Keratinocyte (primary cell): ENCODE measurements around the gene P2RX3. TPM values are rescaled to one million over a fixed set of nuclear protein-coding genes. Genes with fewer than 3 reads are reported as not detected.
A peak's percentile ranks its signal among the peaks of the same experiment; 100 is the strongest.

Experiments
- DNase-seq: peaks from one replicate; pipeline ENCODE4 v3.0.0-alpha.2; 2011; ENCODE audit warnings: low read depth, missing footprints, low spot score
- FAIRE-seq: peaks from 2 replicates; lab custom pipeline; 2011; peaks lifted over from hg19 to GRCh38; lab: Jason Lieb, UNC
- H2AFZ ChIP-seq: 2 replicates; pipeline ENCODE4 v1.6.0; 2012; ENCODE audit warnings: low read length, control low read depth, inconsistent platforms; ENCODE audit not compliant: control insufficient read depth
- H3K27ac ChIP-seq: 2 replicates; pipeline ENCODE4 v1.5.1; 2011; ENCODE audit warnings: low read length; ENCODE audit not compliant: control insufficient read depth, insufficient read depth
- H3K27me3 ChIP-seq: 3 replicates; pipeline ENCODE4 v1.6.0; 2011; ENCODE audit warnings: low read length; ENCODE audit not compliant: control insufficient read depth, insufficient read depth; ENCODE audit errors: extremely low read depth
- H3K36me3 ChIP-seq, 2 experiments: 2 replicates in 1 of 2; 3 replicates in 1 of 2; pipeline ENCODE4 v1.5.1; 2011; ENCODE audit warnings: low read length in 2 of 2, mild to moderate bottlenecking in 1 of 2; ENCODE audit not compliant: control insufficient read depth in 2 of 2, insufficient read depth in 2 of 2; ENCODE audit errors: extremely low read depth in 1 of 2
- H3K4me1 ChIP-seq: 3 replicates; pipeline ENCODE4 v1.5.1; 2011; ENCODE audit warnings: low read length; ENCODE audit not compliant: control insufficient read depth, insufficient read depth; ENCODE audit errors: extremely low read depth
- H3K4me2 ChIP-seq: 3 replicates; pipeline ENCODE4 v1.6.0; 2011; ENCODE audit warnings: low read depth, low read length; ENCODE audit not compliant: control insufficient read depth, insufficient read depth; ENCODE audit errors: extremely low read depth
- H3K4me3 ChIP-seq, 3 experiments: fragments of 200-600 bp in 1 of 3; sonication (generic) in 1 of 3; 2 replicates in 2 of 3; 3 replicates in 1 of 3; pipeline ENCODE4 v1.5.1; 2011 to 2016; ENCODE audit warnings: low read length in 3 of 3, mild to moderate bottlenecking in 3 of 3, control low read depth in 2 of 3, inconsistent platforms in 1 of 3, low read depth in 1 of 3, mixed read lengths in 1 of 3, mixed run types in 1 of 3, moderate library complexity in 1 of 3; ENCODE audit not compliant: control insufficient read depth in 2 of 3, insufficient read depth in 2 of 3; ENCODE audit errors: extremely low read depth in 1 of 3
- H3K79me2 ChIP-seq: 2 replicates; pipeline ENCODE4 v1.6.0; 2012; ENCODE audit warnings: low read length; ENCODE audit not compliant: control insufficient read depth, insufficient read depth
- H3K9ac ChIP-seq: 3 replicates; pipeline ENCODE4 v1.6.0; 2011; ENCODE audit warnings: low read length; ENCODE audit not compliant: control insufficient read depth, insufficient read depth; ENCODE audit errors: extremely low read depth
- H3K9me1 ChIP-seq: 3 replicates; pipeline ENCODE4 v1.6.0; 2011; ENCODE audit warnings: low read length; ENCODE audit not compliant: control insufficient read depth, insufficient read depth; ENCODE audit errors: extremely low read depth
- H3K9me3 ChIP-seq: 2 replicates; pipeline ENCODE4 v1.5.1; 2012; ENCODE audit warnings: low read depth, low read length; ENCODE audit not compliant: control insufficient read depth
- H4K20me1 ChIP-seq: 3 replicates; pipeline ENCODE4 v1.6.0; 2011; ENCODE audit warnings: low read length; ENCODE audit not compliant: control insufficient read depth, insufficient read depth; ENCODE audit errors: extremely low read depth
- EZH2 ChIP-seq: IDR thresholded peaks from one replicate; pipeline ENCODE4 v1.6.1; 2012; ENCODE audit warnings: inconsistent platforms, mild to moderate bottlenecking, low read length, moderate library complexity
- dilution Hi-C: fragments of 300-500 bp; cut with MboI; formaldehyde crosslinking; loops from one replicate; pipeline ENCODE4 v1.7.0; 2020; ENCODE audit warnings: low sequenced_read_pairs; ENCODE audit not compliant: extremely low pct_ligation_motif_present
- polyA plus RNA-seq, 5 experiments: library from polyadenylated mRNA; depleted of rRNA in 3 of 5; stranded (reverse) in 3 of 5; stranded (forward) in 1 of 5; unstranded in 1 of 5; fragments of >200 nt; gene quantifications; 1 replicate in 1 of 5; 2 replicates in 3 of 5; 3 replicates in 1 of 5; pipeline versions ENCODE4 v1.2.1 to v1.2.3, GENCODE V29; 2011 to 2012; ENCODE audit warnings: missing spikeins in 2 of 5, low read depth in 1 of 5, low replicate concordance in 1 of 5
- TF ChIP-seq, protein P1 (sequence below), 3 experiments: IDR thresholded peaks in 1 of 3; conservative IDR thresholded peaks in 1 of 3; optimal IDR thresholded peaks in 1 of 3; 2 replicates in 2 of 3; 3 replicates in 1 of 3; pipeline versions ENCODE3 to v1.5.1; 2011; ENCODE audit warnings: low read length in 3 of 3, mild to moderate bottlenecking in 3 of 3, moderate library complexity in 2 of 3, control low read depth in 1 of 3, inconsistent platforms in 1 of 3; ENCODE audit not compliant: insufficient read depth in 2 of 3; ENCODE audit errors: extremely low read depth in 1 of 3

P2RX3 gene
- polyA plus RNA-seq, 1 donor (not counting 4 experiments of a cell fraction or from before 2014, with no cell fraction given), result not detected

DNA sequence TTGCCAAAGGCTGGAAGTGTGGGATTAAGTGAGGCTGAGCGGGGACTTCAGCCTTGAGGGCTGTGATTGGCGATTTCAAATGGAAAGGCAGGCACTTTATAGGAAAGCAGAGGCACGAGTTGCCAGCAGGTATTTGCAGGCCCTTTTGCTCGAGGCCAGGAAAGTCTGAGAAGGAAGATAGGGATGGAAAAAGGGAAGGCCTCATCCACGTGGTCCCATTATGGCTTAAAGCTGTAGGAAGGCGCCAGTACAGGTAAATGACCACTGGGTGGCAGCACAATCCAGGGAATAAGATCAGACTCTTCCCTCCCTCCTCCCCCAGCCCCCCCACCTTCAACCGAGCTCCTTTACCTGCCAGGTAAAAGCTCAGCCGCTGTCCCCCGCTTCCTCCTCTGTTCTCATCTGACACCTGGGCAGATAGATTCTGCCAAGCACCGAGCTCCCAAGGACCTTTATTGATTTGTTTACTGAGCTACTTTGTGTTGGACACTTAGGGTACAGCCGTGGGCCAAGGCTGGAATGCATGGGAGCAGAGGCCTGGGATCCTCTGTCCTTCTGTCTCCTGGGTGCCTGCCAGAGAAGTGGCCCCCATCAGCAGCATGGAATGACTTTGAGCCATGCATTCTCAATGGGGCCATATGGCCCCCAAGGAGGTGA lies 7.5 kb downstream of the P2RX3 start:
- Histone ChIP-seq H3K36me3 (no peaks in the 10 kb centered on the region), H3K9me1 (no peaks in the 10 kb centered on the region), H3K27ac (no peak overlapping the region), H4K20me1 (no peaks in the 10 kb centered on the region), H3K9ac (no peak overlapping the region), H3K27me3 (no peaks in the 10 kb centered on the region), H3K79me2 (no peaks in the 10 kb centered on the region), H3K4me1 (no peaks in the 10 kb centered on the region), H3K4me3 (no peak overlapping the region), H3K4me2 (no peak overlapping the region), H2AFZ (peak overlapping the region; percentile 80), H3K9me3 (no peaks in the 10 kb centered on the region)
- FAIRE-seq (peak; percentile 79), DNase-seq (no peak)
- TF ChIP-seq EZH2, result no peak
- TF ChIP-seq, protein P1, sequence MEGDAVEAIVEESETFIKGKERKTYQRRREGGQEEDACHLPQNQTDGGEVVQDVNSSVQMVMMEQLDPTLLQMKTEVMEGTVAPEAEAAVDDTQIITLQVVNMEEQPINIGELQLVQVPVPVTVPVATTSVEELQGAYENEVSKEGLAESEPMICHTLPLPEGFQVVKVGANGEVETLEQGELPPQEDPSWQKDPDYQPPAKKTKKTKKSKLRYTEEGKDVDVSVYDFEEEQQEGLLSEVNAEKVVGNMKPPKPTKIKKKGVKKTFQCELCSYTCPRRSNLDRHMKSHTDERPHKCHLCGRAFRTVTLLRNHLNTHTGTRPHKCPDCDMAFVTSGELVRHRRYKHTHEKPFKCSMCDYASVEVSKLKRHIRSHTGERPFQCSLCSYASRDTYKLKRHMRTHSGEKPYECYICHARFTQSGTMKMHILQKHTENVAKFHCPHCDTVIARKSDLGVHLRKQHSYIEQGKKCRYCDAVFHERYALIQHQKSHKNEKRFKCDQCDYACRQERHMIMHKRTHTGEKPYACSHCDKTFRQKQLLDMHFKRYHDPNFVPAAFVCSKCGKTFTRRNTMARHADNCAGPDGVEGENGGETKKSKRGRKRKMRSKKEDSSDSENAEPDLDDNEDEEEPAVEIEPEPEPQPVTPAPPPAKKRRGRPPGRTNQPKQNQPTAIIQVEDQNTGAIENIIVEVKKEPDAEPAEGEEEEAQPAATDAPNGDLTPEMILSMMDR (optimal IDR thresholded peaks at IDR 0.05 in 1 of 3, IDR thresholded peaks at IDR 0.05 in 1 of 3, conservative IDR thresholded peaks at IDR 0.05 in 1 of 3; ENCODE audit: extremely low read depth in 1 of 3, insufficient read depth in 2 of 3, low read length in 3 of 3), result peak; percentile 59 to 88 (median 72)
- dilution Hi-C loops, result no loop called here

DNA sequence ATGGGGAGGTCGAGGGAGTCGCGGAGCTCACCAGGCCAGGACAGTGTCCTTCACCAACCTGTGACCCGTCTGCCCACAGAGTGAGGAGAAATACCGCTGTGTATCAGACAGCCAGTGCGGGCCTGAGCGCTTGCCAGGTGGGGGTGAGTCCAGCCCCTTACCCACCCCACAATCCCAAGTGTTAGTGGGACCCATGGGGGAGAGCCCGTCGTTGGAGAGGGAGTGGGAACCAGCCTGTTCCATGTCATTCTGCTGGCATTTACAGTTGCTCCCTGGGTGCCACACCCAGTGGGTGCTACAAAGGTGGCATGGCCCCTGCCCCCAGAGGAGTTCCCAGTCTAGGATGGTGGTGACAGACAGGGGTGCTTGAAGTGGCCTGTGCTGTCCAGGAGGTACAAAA lies 9.2 kb downstream of the P2RX3 start:
- Histone ChIP-seq H4K20me1 (no peaks in the 10 kb centered on the region), H3K4me3 (no peak overlapping the region), H3K4me2 (no peak overlapping the region), H3K9ac (no peak overlapping the region), H3K27ac (no peak overlapping the region), H2AFZ (no peak overlapping the region), H3K36me3 (no peaks in the 10 kb centered on the region), H3K4me1 (no peaks in the 10 kb centered on the region), H3K9me3 (no peaks in the 10 kb centered on the region), H3K79me2 (no peaks in the 10 kb centered on the region), H3K27me3 (no peaks in the 10 kb centered on the region), H3K9me1 (no peaks in the 10 kb centered on the region)
- FAIRE-seq (no peak), DNase-seq (no peak)
- dilution Hi-C loops, result no loop called here
- TF ChIP-seq, protein P1 (optimal IDR thresholded peaks at IDR 0.05 in 1 of 3, IDR thresholded peaks at IDR 0.05 in 1 of 3, conservative IDR thresholded peaks at IDR 0.05 in 1 of 3; ENCODE audit: extremely low read depth in 1 of 3, insufficient read depth in 2 of 3, low read length in 3 of 3), result no peak
- no peak for TF ChIP-seq EZH2
